HepG2 (cell line): Measurements from ENCODE around the gene NTN5. TPM values are rescaled to one million over a fixed set of nuclear protein-coding genes. Genes with fewer than 3 reads are reported as not detected.

Experiments used
- ARNT ChIP-seq: fragments of 450-650 bp; IDR thresholded peaks from 2 replicates; pipeline ENCODE4 v1.6.1; 2017
- ARNT2 ChIP-seq: sonication (generic); formaldehyde crosslinking; IDR thresholded peaks from 2 replicates; pipeline ENCODE4 v1.8.0; 2022; ENCODE audit warnings: mild to moderate bottlenecking, low read depth, missing genetic modification reagents, moderate library complexity
- HINFP ChIP-seq: sonication (generic); formaldehyde crosslinking; IDR thresholded peaks from 2 replicates; pipeline ENCODE4 v1.4.0; 2020; ENCODE audit warnings: low read depth, mild to moderate bottlenecking, missing genetic modification reagents
- POGK ChIP-seq: sonication (generic); formaldehyde crosslinking; conservative IDR thresholded peaks from 2 replicates; pipeline ENCODE4 v1.8.0; 2022; ENCODE audit warnings: mild to moderate bottlenecking, moderate library complexity, missing genetic modification reagents
- REPIN1 ChIP-seq: sonication (generic); formaldehyde crosslinking; IDR thresholded peaks from 2 replicates; pipeline ENCODE4 v1.8.0; 2022; ENCODE audit warnings: missing genetic modification reagents, low read depth, mild to moderate bottlenecking, borderline replicate concordance
- THRA ChIP-seq: sonication (generic); formaldehyde crosslinking; IDR thresholded peaks from 2 replicates; pipeline ENCODE4 v1.4.0; 2020; ENCODE audit warnings: missing genetic modification reagents, borderline replicate concordance
- ZBTB46 ChIP-seq: sonication (generic); formaldehyde crosslinking; IDR thresholded peaks from 2 replicates; pipeline ENCODE4 v1.4.0; 2020; ENCODE audit warnings: mild to moderate bottlenecking, missing genetic modification reagents, borderline replicate concordance
- ZNF281 ChIP-seq: sonication (generic); formaldehyde crosslinking; IDR thresholded peaks from 2 replicates; pipeline ENCODE4 v1.4.0; 2020; ENCODE audit warnings: missing genetic modification reagents, borderline replicate concordance
- ZNF512 ChIP-seq: sonication (generic); formaldehyde crosslinking; IDR thresholded peaks from 2 replicates; pipeline ENCODE4 v1.4.0; 2020; ENCODE audit warnings: mild to moderate bottlenecking, missing genetic modification reagents
- ZNF574 ChIP-seq: sonication (generic); formaldehyde crosslinking; IDR thresholded peaks from 2 replicates; pipeline ENCODE4 v1.4.0; 2020; ENCODE audit warnings: missing genetic modification reagents
- polyA plus RNA-seq, 8 experiments: library from polyadenylated mRNA; depleted of rRNA in 3 of 8; stranded (reverse) in 7 of 8; unstranded in 1 of 8; fragments of >200 nt; fragmentation: Illumina TruSeq in 4 of 8; extraction: Trizol in 4 of 8; gene quantifications; 2 replicates each; pipeline versions ENCODE4 v1.2.1 to v1.2.3, GENCODE V29; 2011 to 2016; ENCODE audit warnings: low read depth in 4 of 8, missing spikeins in 1 of 8, mixed read lengths in 1 of 8; ENCODE audit not compliant: insufficient read depth in 1 of 8
- total RNA-seq, 5 experiments: library from RNA; depleted of rRNA; stranded (reverse); fragments of >200 nt; fragmentation: Illumina TruSeq; extraction: Trizol; gene quantifications; 2 replicates each; pipeline ENCODE4 v1.2.3, GENCODE V29; 2016; ENCODE audit warnings: low read depth in 1 of 5

NTN5 gene
- total and polyA plus RNA-seq, 2 of the 13 experiments (the other 11 are each of a cell fraction or from before 2014, with no cell fraction given), result 0.05 TPM; not detected in 1

GRCh38 chr19:48634424-48635262, 38.2 kb downstream of the NTN5 start (continued):
- no peak for TF ChIP-seq ZNF512 (CRISPR knock-in tag)
- no peak for TF ChIP-seq ARNT
- peak; percentile 84 for TF ChIP-seq ZNF281 (CRISPR knock-in tag)
- peak; percentile 72 for TF ChIP-seq REPIN1 (CRISPR knock-in tag)
- TF ChIP-seq ZBTB46 (CRISPR knock-in tag), result 0 out of 2 replicates have a peak, but pooled peaks have one; percentile 53
- TF ChIP-seq ZNF574 (CRISPR knock-in tag), result peak; percentile 93
- TF ChIP-seq THRA (CRISPR knock-in tag), result peak; percentile 100
- TF ChIP-seq ARNT2 (CRISPR knock-in tag), result peak; percentile 67
- peak; percentile 57; the same call in 1 of the 2 replicates for TF ChIP-seq HINFP (CRISPR knock-in tag)
- TF ChIP-seq POGK, result peak; percentile 63; the same call in 1 of the 2 replicates
